ENCODE measurements around the gene B4GALNT4. TPM values are rescaled to one million over a fixed set of nuclear protein-coding genes. Genes with fewer than 3 reads are reported as not detected.

The B4GALNT4 gene
- total RNA-seq, 6 experiments from 2014 or later = 0.05 to 0.07 TPM; not detected in 4

DNA sequence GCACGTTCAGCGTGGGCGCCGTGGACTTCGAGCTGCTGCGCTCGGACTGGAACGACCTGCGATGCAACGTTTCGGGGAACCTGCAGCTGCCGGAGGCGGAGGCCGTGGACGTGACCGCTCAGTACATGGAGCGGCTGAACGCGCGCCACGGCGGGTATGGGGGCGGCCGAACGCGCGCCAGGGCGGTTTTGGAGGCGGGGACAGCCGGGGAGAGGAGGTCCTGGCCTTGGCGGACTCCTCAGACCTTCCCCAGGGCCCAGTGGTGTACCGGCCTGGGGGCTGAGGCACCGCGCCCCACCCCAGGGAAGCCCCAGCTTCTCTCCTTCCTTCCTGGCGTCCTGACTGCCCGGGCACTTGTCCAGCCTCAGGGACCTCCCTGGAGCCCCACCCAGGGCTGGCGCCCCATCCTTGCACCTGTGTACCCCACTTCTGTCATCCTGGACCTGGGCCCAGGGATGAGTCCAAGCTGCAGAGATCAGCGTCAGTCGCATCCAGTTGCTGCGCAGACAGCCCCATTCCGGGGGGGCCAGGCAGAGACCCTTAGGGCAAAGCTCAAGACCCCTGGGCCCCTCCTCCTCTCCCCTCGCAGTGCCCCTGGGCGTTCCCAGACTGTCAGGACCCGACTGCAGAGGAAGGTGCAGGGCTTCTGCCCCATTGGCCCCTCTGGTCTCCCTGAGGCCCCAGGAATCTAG is 8.0 kb downstream of the B4GALNT4 start:
- H3K4me3 ChIP-seq = no peak overlapping the region
- WGBS (ENCODE audit: insufficient coverage, low coverage, low lambda C conversion rate, missing lambda C conversion rate) = 17% methylated on average over 1 of the region's 44 CpGs
- no peak overlapping the region for H3K27ac ChIP-seq
- no peak for ATAC-seq
- no peak for TF ChIP-seq POLR2A (IDR thresholded peaks at IDR 0.05)
- no peak for TF ChIP-seq CTCF (IDR thresholded peaks at IDR 0.05)
- intact Hi-C loops (cut with DNase I) = no loop called here
- no peaks in the 10 kb centered on the region for H3K36me3 ChIP-seq
- no peaks in the 10 kb centered on the region for H3K4me1 ChIP-seq
- no peaks in the 10 kb centered on the region for H3K9me3 ChIP-seq
- peak in 1 of 3 donors; percentile 46 for DNase-seq
- H3K27me3 ChIP-seq = no peaks in the 10 kb centered on the region

DNA sequence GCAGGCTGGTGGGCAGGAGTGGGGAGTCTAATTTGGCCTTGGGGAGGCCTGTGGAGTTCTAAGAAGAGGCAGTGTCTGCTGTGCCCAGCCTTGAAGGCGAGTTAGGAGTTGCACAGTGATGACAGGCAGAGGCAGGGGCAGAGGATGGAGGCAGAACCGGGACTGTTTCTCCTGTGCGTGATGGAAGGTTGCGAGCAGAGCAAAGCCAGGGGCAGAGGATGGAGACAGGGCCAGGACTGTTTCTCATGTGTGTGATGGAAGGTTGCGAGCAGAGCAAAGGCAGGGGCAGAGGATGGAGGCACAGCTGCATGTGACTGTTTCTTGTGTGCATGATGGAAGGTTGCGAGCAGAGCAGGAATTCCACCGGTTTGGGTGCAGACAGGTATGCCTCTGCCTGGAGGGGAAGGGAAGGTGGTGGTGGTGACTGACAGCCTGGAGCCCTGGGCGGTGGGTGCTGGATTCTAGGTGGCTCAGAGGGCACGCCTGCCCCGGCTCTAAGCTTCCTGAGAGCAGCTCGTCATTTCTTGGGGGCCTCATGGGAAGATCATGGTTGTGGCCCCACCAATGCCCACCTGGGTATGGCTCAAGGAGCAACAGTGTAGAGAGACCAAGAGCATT is 8.7 kb downstream of the B4GALNT4 start:
- TF ChIP-seq POLR2A (IDR thresholded peaks at IDR 0.05) = no peak
- no peak for TF ChIP-seq CTCF (IDR thresholded peaks at IDR 0.05)
- intact Hi-C loops (cut with DNase I) = no loop called here
- Histone ChIP-seq H3K4me3 (no peak overlapping the region), H3K9me3 (no peaks in the 10 kb centered on the region), H3K4me1 (no peaks in the 10 kb centered on the region), H3K27me3 (no peaks in the 10 kb centered on the region), H3K36me3 (no peaks in the 10 kb centered on the region), H3K27ac (no peak overlapping the region)
- 59% methylated on average over 8 of the region's 11 CpGs for WGBS (ENCODE audit: insufficient coverage, low coverage, low lambda C conversion rate, missing lambda C conversion rate)
- DNase-seq (peak in 1 of 3 donors; percentile 31), ATAC-seq (no peak)

DNA sequence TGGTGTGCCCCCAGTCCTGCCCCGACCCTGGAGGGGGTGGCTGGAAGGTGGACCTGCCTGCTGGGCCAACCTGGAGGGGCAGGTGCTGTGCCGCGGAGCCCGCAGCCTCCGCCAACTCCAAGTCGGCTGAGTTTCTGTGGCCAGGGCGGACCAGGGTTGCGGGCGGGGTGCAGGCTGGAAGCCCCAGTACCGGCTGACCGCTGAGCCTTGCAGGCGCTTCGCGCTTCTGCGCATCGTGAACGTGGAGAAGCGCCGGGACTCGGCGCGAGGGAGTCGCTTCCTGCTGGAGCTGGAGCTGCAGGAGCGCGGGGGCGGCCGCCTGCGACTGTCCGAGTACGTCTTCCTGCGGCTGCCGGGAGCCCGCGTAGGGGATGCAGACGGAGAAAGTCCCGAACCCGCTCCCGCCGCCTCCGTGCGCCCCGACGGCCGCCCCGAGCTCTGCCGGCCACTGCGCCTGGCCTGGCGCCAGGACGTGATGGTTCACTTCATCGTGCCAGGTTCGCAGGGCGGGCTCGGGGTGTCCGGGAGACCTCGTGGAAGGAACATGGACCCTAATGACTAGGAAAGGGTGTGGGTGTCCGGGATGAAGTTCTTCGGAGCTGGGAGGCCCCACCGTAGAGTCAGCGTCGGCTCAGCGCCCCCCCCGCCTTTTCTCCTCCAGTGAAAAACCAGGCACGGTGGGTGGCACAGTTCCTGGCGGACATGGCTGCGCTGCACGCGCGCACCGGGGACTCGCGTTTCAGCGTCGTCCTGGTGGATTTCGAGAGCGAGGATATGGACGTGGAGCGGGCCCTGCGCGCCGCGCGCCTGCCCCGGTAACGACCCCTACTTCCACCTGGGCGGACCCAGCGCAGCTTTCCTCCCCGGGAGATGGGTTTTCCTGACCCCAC is 10.2 kb downstream of the B4GALNT4 start:
- peak in 1 of 3 donors; percentile 45 for DNase-seq
- no peaks in the 10 kb centered on the region for H3K4me1 ChIP-seq

DNA sequence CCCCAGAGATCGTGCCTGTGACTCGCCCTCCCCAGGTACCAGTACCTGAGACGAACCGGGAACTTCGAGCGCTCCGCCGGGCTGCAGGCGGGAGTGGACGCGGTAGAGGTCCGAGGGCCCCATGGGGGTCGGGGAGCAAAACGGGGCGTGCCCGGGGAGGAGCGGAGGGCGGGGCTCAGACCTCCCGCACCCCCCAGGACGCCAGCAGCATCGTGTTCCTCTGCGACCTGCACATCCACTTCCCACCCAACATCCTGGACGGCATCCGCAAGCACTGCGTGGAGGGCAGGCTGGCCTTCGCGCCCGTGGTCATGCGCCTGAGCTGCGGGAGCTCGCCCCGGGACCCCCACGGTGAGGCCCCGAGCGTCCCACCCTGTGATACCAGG is 10.8 kb downstream of the B4GALNT4 start:
- TF ChIP-seq POLR2A (IDR thresholded peaks at IDR 0.05) = no peak
- no peak for TF ChIP-seq CTCF (IDR thresholded peaks at IDR 0.05)
- Histone ChIP-seq H3K27ac (no peak overlapping the region), H3K9me3 (no peaks in the 10 kb centered on the region), H3K4me1 (no peaks in the 10 kb centered on the region), H3K36me3 (no peaks in the 10 kb centered on the region), H3K27me3 (no peaks in the 10 kb centered on the region), H3K4me3 (no peak overlapping the region)
- DNase-seq (peak in 1 of 3 donors; percentile 44), ATAC-seq (no peak)
- intact Hi-C loops (cut with DNase I) = no loop called here
- no CpG with 5 or more reads among the region's 35 CpGs for WGBS (ENCODE audit: insufficient coverage, low coverage, low lambda C conversion rate, missing lambda C conversion rate)

More for the DNA sequence above, 10.2 kb downstream of the B4GALNT4 start:
- H3K36me3 ChIP-seq = no peaks in the 10 kb centered on the region
- no peak overlapping the region for H3K27ac ChIP-seq
- no peak overlapping the region for H3K4me3 ChIP-seq
- intact Hi-C loops (cut with DNase I) = no loop called here
- no peaks in the 10 kb centered on the region for H3K9me3 ChIP-seq
- no peaks in the 10 kb centered on the region for H3K27me3 ChIP-seq
- no peak for ATAC-seq
- TF ChIP-seq CTCF (IDR thresholded peaks at IDR 0.05) = no peak
- 91% methylated on average over 35 of the region's 87 CpGs for WGBS (ENCODE audit: insufficient coverage, low coverage, low lambda C conversion rate, missing lambda C conversion rate)
